K562 (cell line): Measurements from ENCODE around the gene LRRC4. TPM values are rescaled to one million over a fixed set of nuclear protein-coding genes. Genes with fewer than 3 reads are reported as not detected.
A peak's percentile ranks its signal among the peaks of the same experiment; 100 is the strongest.

Source experiments
- ATAC-seq: fragments of 200-7000 bp; cut with Tn5 transposase; 3 replicates; pipeline ENCODE4 v1.9.1; 2020; ENCODE audit warnings: moderate library complexity
- BruUV-seq: library from RNA; stranded (reverse); fragments of 400-500 nt; replicated peaks from 2 replicates; lab custom pipeline; 2021; lab: Mats Ljungman, UMichigan
- CTCF ChIA-PET: fragments of 300-600 bp; formaldehyde crosslinking; extraction: SDS; loops from one replicate; lab custom pipeline; 2021; ENCODE audit warnings: low intra/inter-chr PET ratio; lab: Yijun Ruan, JAX
- POLR2A ChIA-PET: fragments of 300-600, 350-650 bp; sonication (Branson Sonifier 250); formaldehyde crosslinking; extraction: SDS; loops from one replicate; lab custom pipeline; 2021; ENCODE audit warnings: antibody characterized with exemption, inconsistent platforms; lab: Yijun Ruan, JAX
- DNase-seq, 4 experiments: peaks; one replicate each; pipeline versions ENCODE4 v3.0.0 to v3.0.0-alpha.2; 2011 to 2018; ENCODE audit warnings: low spot score in 3 of 4, mixed read lengths in 3 of 4; ENCODE audit errors: extremely low read depth in 1 of 4
- FAIRE-seq: peaks from 2 replicates; lab custom pipeline; 2011; peaks lifted over from hg19 to GRCh38; lab: Jason Lieb, UNC
- H2AFZ ChIP-seq: 2 replicates; pipeline ENCODE4 v1.6.0; 2011; ENCODE audit warnings: low read depth, low read length, control low read depth, inconsistent platforms
- H3K27ac ChIP-seq: fragments of 200-600 bp; 3 replicates; pipeline ENCODE4 v1.8.0; 2011; ENCODE audit warnings: low read depth, mild to moderate bottlenecking, control low read depth, inconsistent platforms, low read length, moderate library complexity, mixed read lengths; ENCODE audit errors: extremely low read depth
- H3K27me3 ChIP-seq, 2 experiments: fragments of 300-600 bp in 1 of 2; 2 replicates in 1 of 2; 3 replicates in 1 of 2; pipeline versions ENCODE4 v1.6.0 to v1.8.0; 2011; ENCODE audit warnings: inconsistent platforms in 2 of 2, low read length in 2 of 2, mild to moderate bottlenecking in 1 of 2, mixed read lengths in 1 of 2, moderate library complexity in 1 of 2; ENCODE audit not compliant: control insufficient read depth in 2 of 2, insufficient read depth in 2 of 2
- H3K36me3 ChIP-seq: fragments of 300-600 bp; 3 replicates; pipeline ENCODE4 v1.8.0; 2011; ENCODE audit warnings: mild to moderate bottlenecking, low read length, inconsistent platforms; ENCODE audit not compliant: control insufficient read depth, insufficient read depth
- H3K4me1 ChIP-seq, 2 experiments: fragments of 200-600 bp in 1 of 2; replicated peaks in 1 of 2; 2 replicates in 1 of 2; 3 replicates in 1 of 2; pipeline versions ENCODE4 v1.5.1 to v1.8.0; 2011; ENCODE audit warnings: inconsistent platforms in 2 of 2, low read length in 2 of 2, mild to moderate bottlenecking in 1 of 2, mixed read lengths in 1 of 2, moderate library complexity in 1 of 2; ENCODE audit not compliant: control insufficient read depth in 2 of 2, insufficient read depth in 2 of 2
- H3K4me2 ChIP-seq: 2 replicates; pipeline ENCODE4 v1.6.1; 2011; ENCODE audit warnings: low read length, control low read depth, inconsistent platforms, mixed read lengths; ENCODE audit not compliant: insufficient read depth
- H3K4me3 ChIP-seq: fragments of 200-600 bp; sonication (generic), shearing (Covaris generic); 2 replicates; pipeline ENCODE4 v1.5.1; 2016; ENCODE audit warnings: control low read depth, inconsistent platforms
- H3K79me2 ChIP-seq: fragments of 200-600 bp; 3 replicates; pipeline ENCODE4 v1.8.0; 2011; ENCODE audit warnings: low read length, inconsistent platforms; ENCODE audit not compliant: control insufficient read depth, insufficient read depth
- H3K9ac ChIP-seq, 2 experiments: 2 replicates each; pipeline versions ENCODE4 v1.6.0 to v1.6.1; 2011; ENCODE audit warnings: low read depth in 2 of 2, low read length in 2 of 2, control low read depth in 1 of 2, inconsistent platforms in 1 of 2, mild to moderate bottlenecking in 1 of 2, mixed read lengths in 1 of 2; ENCODE audit not compliant: insufficient read depth in 1 of 2
- H3K9me1 ChIP-seq: one replicate; pipeline ENCODE4 v1.6.0; 2011; ENCODE audit warnings: inconsistent platforms, mild to moderate bottlenecking, low read length, moderate library complexity; ENCODE audit not compliant: control insufficient read depth, insufficient read depth
- H3K9me3 ChIP-seq: replicated peaks from 2 replicates; pipeline ENCODE4 v1.5.1; 2011; ENCODE audit warnings: low read depth, low read length, inconsistent platforms; ENCODE audit not compliant: control insufficient read depth, insufficient read depth
- H4K20me1 ChIP-seq: replicated peaks from 2 replicates; pipeline ENCODE4 v1.6.1; 2011; ENCODE audit warnings: low read length, inconsistent platforms, mixed read lengths; ENCODE audit not compliant: control insufficient read depth, insufficient read depth
- BRD4 ChIP-seq: fragments of 200-600 bp; sonication (generic); IDR thresholded peaks from 2 replicates; pipeline ENCODE4 v1.6.1; 2017; ENCODE audit warnings: inconsistent platforms
- ELF1 ChIP-seq: fragments of 200-800 bp; sonication (Bioruptor generic); IDR thresholded peaks from 2 replicates; pipeline ENCODE4 v1.6.1; 2016; ENCODE audit warnings: missing genetic modification characterization, missing compliant biosample characterization
- FOXJ3 ChIP-seq: sonication (generic); formaldehyde crosslinking; IDR thresholded peaks from 2 replicates; pipeline ENCODE4 v1.4.0; 2020; ENCODE audit warnings: mild to moderate bottlenecking, missing genetic modification reagents
- FOXM1 ChIP-seq, 2 experiments: fragments of 450-650 bp in 1 of 2; sonication (generic) in 1 of 2; formaldehyde crosslinking in 1 of 2; IDR thresholded peaks; 2 replicates each; pipeline versions ENCODE4 v1.6.1 to v1.9.0; 2017 to 2022; ENCODE audit warnings: low read depth in 2 of 2, mild to moderate bottlenecking in 2 of 2, missing genetic modification reagents in 1 of 2, moderate library complexity in 1 of 2
- HNRNPL ChIP-seq: fragments of 200-400 bp; formaldehyde crosslinking; IDR thresholded peaks from 2 replicates; pipeline ENCODE4 v1.6.1; 2017; ENCODE audit warnings: low read depth, mild to moderate bottlenecking, low read length
- NUFIP1 ChIP-seq: fragments of 450-650 bp; IDR thresholded peaks from 2 replicates; pipeline ENCODE4 v1.6.1; 2018; ENCODE audit not compliant: partially characterized antibody
- PTBP1 ChIP-seq: fragments of 200-400 bp; formaldehyde crosslinking; IDR thresholded peaks from 2 replicates; pipeline ENCODE4 v1.6.1; 2017; ENCODE audit warnings: low read depth, low read length
- SREBF2 ChIP-seq: sonication (generic); formaldehyde crosslinking; IDR thresholded peaks from 2 replicates; pipeline ENCODE4 v1.4.0; 2020; ENCODE audit warnings: mild to moderate bottlenecking, missing genetic modification reagents
- STAT5A ChIP-seq: IDR thresholded peaks from 2 replicates; pipeline ENCODE4 v1.6.1; 2012; ENCODE audit warnings: low read length, inconsistent platforms, borderline replicate concordance
- TCFL5 ChIP-seq: fragments of 250-450 bp; sonication (Bioruptor Pico); conservative IDR thresholded peaks from 2 replicates; pipeline ENCODE4 v1.6.1; 2021; ENCODE audit warnings: mild to moderate bottlenecking, moderate library complexity, matching md5 sums
- U2AF2 ChIP-seq: fragments of 200-400 bp; formaldehyde crosslinking; optimal IDR thresholded peaks from 2 replicates; pipeline ENCODE3; 2017; ENCODE audit warnings: low read depth, mild to moderate bottlenecking, low read length
- ZNF444 ChIP-seq: fragments of 250-450 bp; sonication (Bioruptor Pico); IDR thresholded peaks from 2 replicates; pipeline ENCODE4 v1.4.0; 2020; ENCODE audit warnings: mild to moderate bottlenecking, moderate library complexity
- ZNF780A ChIP-seq: fragments of 250-450 bp; sonication (Bioruptor Pico); IDR thresholded peaks from 2 replicates; pipeline ENCODE4 v1.5.0; 2021; ENCODE audit warnings: mild to moderate bottlenecking
- WGBS: fragments of 100-300 bp; shearing (Covaris generic); methylation state at CpG from one replicate; pipeline ENCODE4 v1.1.6; 2016; ENCODE audit warnings: low coverage, mixed read lengths; ENCODE audit not compliant: insufficient coverage; ENCODE audit errors: missing lambda C conversion rate; 5-methylcytosine and 5-hydroxymethylcytosine counted together
- in situ Hi-C: fragments of 300-500 bp; cut with MboI; formaldehyde crosslinking; loops from 4 replicates; pipeline ENCODE4 v1.15.0; 2018; ENCODE audit warnings: inconsistent platforms, mixed read lengths
- intact Hi-C: fragments of 100-400 bp; cut with micrococcal nuclease; formaldehyde crosslinking; loops from 2 replicates; pipeline ENCODE4 v1.14.2; 2022
- polyA plus RNA-seq, 8 experiments: library from polyadenylated mRNA; depleted of rRNA in 4 of 8; stranded (reverse) in 5 of 8; unstranded in 3 of 8; fragments of >200 nt; fragmentation: Nextera tagmentation in 2 of 8; fragmentation: Illumina TruSeq in 1 of 8; extraction: Ambion mirVana in 2 of 8; extraction: Trizol in 1 of 8; gene quantifications; 2 replicates each; pipeline versions ENCODE4 v1.2.1 to v1.2.3, GENCODE V29; 2011 to 2014; ENCODE audit warnings: inconsistent platforms in 1 of 8, missing spikeins in 1 of 8
- total RNA-seq, 7 experiments: library from RNA; depleted of rRNA in 6 of 7; stranded (reverse); fragments of >200 nt in 6 of 7; fragmentation: Illumina TruSeq in 2 of 7; extraction: Trizol in 2 of 7; gene quantifications; 2 replicates each; pipeline versions ENCODE4 v1.2.1 to v1.2.3, GENCODE V29; 2011 to 2021; ENCODE audit warnings: low replicate concordance in 1 of 7
- TF ChIP-seq, protein P1 (sequence below): sonication (generic); IDR thresholded peaks from 2 replicates; pipeline ENCODE4 v1.6.1; 2016
- TF ChIP-seq, protein P2 (sequence below), 2 experiments: fragments of 450-650 bp; conservative IDR thresholded peaks; 2 replicates each; pipeline ENCODE4 v1.6.1; 2017; ENCODE audit warnings: mild to moderate bottlenecking in 2 of 2, moderate library complexity in 2 of 2
- TF ChIP-seq, protein P3 (sequence below): fragments of 200-800 bp; sonication (Bioruptor generic); IDR thresholded peaks from 2 replicates; pipeline ENCODE4 v1.6.1; 2016; ENCODE audit warnings: missing genetic modification characterization, missing compliant biosample characterization

LRRC4 gene
- total and polyA plus RNA-seq, 9 of the 15 experiments (the other 6 are each of a cell fraction or from before 2014, with no cell fraction given) = 0.04 to 0.11 TPM; not detected in 7

DNA sequence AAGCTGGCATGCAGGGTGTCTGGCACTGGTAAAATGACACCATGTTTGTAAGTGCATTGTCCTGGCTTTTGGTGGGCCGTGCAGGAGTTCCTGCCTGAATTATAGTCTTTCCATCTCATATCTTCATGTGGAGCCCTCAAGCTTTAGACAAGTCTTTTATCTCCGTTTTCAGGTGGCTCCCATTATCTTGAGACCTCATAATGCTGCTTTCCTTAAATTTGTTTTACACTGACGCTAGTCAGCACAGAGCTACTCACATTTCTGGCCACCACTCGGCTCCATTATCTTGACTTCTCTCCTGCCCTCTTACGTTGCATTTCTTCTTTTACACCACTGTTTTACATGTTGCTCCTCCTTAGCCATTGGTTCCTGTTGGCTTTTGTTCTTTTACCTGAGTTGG, 37.2 kb downstream of the LRRC4 start:
- peaks cover 13% of the 10 kb centered on the region; the same call in 1 of the 3 replicates for H3K79me2 ChIP-seq
- peaks cover 80% of the 10 kb centered on the region for H3K36me3 ChIP-seq
- no TSS peak for BruUV-seq
- peak; percentile 67 for ATAC-seq
- POLR2A ChIA-PET = interaction anchor here (1.0 to 2.2 kb wide), 4 partner anchors 9 to 57 kb away, joined by 4 to 13 read pairs (median 5); no protein-coding TSS in a partner anchor
- in situ Hi-C loops = no loop called here
- no peaks in the 10 kb centered on the region for H3K9me3 ChIP-seq
- peaks cover 37 to 52% of the 10 kb centered on the region in 2 experiments; a peak in 4 of 5 replicates for H3K4me1 ChIP-seq
- peak overlapping the region; percentile 12 to 27; a peak in 2 of 4 replicates for H3K9ac ChIP-seq
- peak overlapping the region; percentile 18; the same call in 1 of the 2 replicates for H2AFZ ChIP-seq
- peaks cover 7% of the 10 kb centered on the region for H3K9me1 ChIP-seq
- CTCF ChIA-PET = no interaction called here
- no peak overlapping the region for H3K4me3 ChIP-seq
- FAIRE-seq = no peak
- H3K27ac ChIP-seq = peak overlapping the region; percentile 54
- peak in 2 of 4 experiments; percentile 73 to 80 for DNase-seq
- H3K27me3 ChIP-seq = no peaks in the 10 kb centered on the region
- peaks cover 11% of the 10 kb centered on the region; the same call in 1 of the 2 replicates for H4K20me1 ChIP-seq
- WGBS = 5% methylated on average over 5 of the region's 5 CpGs
- peak overlapping the region; percentile 43; the same call in 1 of the 2 replicates for H3K4me2 ChIP-seq
- intact Hi-C loops = no loop called here
- no peak for TF ChIP-seq NUFIP1
- TF ChIP-seq, protein P1, sequence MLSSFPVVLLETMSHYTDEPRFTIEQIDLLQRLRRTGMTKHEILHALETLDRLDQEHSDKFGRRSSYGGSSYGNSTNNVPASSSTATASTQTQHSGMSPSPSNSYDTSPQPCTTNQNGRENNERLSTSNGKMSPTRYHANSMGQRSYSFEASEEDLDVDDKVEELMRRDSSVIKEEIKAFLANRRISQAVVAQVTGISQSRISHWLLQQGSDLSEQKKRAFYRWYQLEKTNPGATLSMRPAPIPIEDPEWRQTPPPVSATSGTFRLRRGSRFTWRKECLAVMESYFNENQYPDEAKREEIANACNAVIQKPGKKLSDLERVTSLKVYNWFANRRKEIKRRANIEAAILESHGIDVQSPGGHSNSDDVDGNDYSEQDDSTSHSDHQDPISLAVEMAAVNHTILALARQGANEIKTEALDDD = peak; percentile 36; the same call in 1 of the 2 replicates
- TF ChIP-seq BRD4 = no peak
- no peak for TF ChIP-seq STAT5A
- 0 out of 2 replicates have a peak, but pooled peaks have one; percentile 41 for TF ChIP-seq HNRNPL
- no peak for TF ChIP-seq ELF1 (tag)
- no peak for TF ChIP-seq FOXJ3 (CRISPR knock-in tag)
- no peak for TF ChIP-seq U2AF2
- no peak for TF ChIP-seq FOXM1 (IDR thresholded peaks at IDR 0.05; ENCODE audit: low read depth)
- no peak for TF ChIP-seq FOXM1 (CRISPR knock-in tag; IDR thresholded peaks at IDR 0.05; ENCODE audit: low read depth)
- TF ChIP-seq ZNF444 (CRISPR knock-in tag) = no peak
- TF ChIP-seq, protein P2, sequence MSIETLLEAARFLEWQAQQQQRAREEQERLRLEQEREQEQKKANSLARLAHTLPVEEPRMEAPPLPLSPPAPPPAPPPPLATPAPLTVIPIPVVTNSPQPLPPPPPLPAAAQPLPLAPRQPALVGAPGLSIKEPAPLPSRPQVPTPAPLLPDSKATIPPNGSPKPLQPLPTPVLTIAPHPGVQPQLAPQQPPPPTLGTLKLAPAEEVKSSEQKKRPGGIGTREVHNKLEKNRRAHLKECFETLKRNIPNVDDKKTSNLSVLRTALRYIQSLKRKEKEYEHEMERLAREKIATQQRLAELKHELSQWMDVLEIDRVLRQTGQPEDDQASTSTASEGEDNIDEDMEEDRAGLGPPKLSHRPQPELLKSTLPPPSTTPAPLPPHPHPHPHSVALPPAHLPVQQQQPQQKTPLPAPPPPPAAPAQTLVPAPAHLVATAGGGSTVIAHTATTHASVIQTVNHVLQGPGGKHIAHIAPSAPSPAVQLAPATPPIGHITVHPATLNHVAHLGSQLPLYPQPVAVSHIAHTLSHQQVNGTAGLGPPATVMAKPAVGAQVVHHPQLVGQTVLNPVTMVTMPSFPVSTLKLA (conservative IDR thresholded peaks at IDR 0.05) = no peak
- TF ChIP-seq SREBF2 (CRISPR knock-in tag) = no peak
- TF ChIP-seq TCFL5 (CRISPR knock-in tag) = no peak
- no peak for TF ChIP-seq PTBP1
- TF ChIP-seq ZNF780A = no peak
- TF ChIP-seq, protein P3, sequence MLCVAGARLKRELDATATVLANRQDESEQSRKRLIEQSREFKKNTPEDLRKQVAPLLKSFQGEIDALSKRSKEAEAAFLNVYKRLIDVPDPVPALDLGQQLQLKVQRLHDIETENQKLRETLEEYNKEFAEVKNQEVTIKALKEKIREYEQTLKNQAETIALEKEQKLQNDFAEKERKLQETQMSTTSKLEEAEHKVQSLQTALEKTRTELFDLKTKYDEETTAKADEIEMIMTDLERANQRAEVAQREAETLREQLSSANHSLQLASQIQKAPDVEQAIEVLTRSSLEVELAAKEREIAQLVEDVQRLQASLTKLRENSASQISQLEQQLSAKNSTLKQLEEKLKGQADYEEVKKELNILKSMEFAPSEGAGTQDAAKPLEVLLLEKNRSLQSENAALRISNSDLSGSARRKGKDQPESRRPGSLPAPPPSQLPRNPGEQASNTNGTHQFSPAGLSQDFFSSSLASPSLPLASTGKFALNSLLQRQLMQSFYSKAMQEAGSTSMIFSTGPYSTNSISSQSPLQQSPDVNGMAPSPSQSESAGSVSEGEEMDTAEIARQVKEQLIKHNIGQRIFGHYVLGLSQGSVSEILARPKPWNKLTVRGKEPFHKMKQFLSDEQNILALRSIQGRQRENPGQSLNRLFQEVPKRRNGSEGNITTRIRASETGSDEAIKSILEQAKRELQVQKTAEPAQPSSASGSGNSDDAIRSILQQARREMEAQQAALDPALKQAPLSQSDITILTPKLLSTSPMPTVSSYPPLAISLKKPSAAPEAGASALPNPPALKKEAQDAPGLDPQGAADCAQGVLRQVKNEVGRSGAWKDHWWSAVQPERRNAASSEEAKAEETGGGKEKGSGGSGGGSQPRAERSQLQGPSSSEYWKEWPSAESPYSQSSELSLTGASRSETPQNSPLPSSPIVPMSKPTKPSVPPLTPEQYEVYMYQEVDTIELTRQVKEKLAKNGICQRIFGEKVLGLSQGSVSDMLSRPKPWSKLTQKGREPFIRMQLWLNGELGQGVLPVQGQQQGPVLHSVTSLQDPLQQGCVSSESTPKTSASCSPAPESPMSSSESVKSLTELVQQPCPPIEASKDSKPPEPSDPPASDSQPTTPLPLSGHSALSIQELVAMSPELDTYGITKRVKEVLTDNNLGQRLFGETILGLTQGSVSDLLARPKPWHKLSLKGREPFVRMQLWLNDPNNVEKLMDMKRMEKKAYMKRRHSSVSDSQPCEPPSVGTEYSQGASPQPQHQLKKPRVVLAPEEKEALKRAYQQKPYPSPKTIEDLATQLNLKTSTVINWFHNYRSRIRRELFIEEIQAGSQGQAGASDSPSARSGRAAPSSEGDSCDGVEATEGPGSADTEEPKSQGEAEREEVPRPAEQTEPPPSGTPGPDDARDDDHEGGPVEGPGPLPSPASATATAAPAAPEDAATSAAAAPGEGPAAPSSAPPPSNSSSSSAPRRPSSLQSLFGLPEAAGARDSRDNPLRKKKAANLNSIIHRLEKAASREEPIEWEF (CRISPR knock-in tag) = no peak
